ENCODE measurements around the gene PSME2. TPM values are rescaled to one million over a fixed set of nuclear protein-coding genes. Genes with fewer than 3 reads are reported as not detected.
A peak's percentile ranks its signal among the peaks of the same experiment; 100 is the strongest.

Gene PSME2
- total RNA-seq, 1 donor from 2014 or later: 173 TPM

GRCh38 chr14:24141097-24141880 lies 5.1 kb downstream of the PSME2 start, which contains the start of gene EMC9:
TSS of gene EMC9 (minus strand) at chr14:24141591. CDS start at chr14:24141304, 287 bp downstream.
- Histone ChIP-seq H4K20me1 (ENCODE audit: insufficient read depth, low read length) (peaks cover 16% of the 10 kb centered on the region), H3K27me3 (ENCODE audit: insufficient read depth, low read length) (no peaks in the 10 kb centered on the region), H3K36me3 (ENCODE audit: insufficient read depth, low read length) (peaks cover 14% of the 10 kb centered on the region), H3K9ac (ENCODE audit: low read length) (peak within 1 kb of the TSS; percentile 90), H3K79me2 (ENCODE audit: insufficient read depth, low read length) (peaks cover 54% of the 10 kb centered on the region), H3K4me3 (ENCODE audit: insufficient read depth, low read depth, low read length) (peak within 1 kb of the TSS; percentile 85), H3K27ac (ENCODE audit: low read depth, low read length) (peak within 1 kb of the TSS; percentile 81), H3K4me2 (ENCODE audit: low read length) (peak within 1 kb of the TSS; percentile 97), H2AFZ (ENCODE audit: low read depth, low read length) (peak within 1 kb of the TSS; percentile 88), H3K4me1 (ENCODE audit: insufficient read depth, low read length) (peaks cover 29% of the 10 kb centered on the region), H3K9me3 (ENCODE audit: insufficient read depth, low read depth, low read length) (no peaks in the 10 kb centered on the region)
- Mint-ChIP-seq H3K36me3 (ENCODE audit: low read depth, unreplicated experiment) (peaks cover 21% of the 10 kb centered on the region), H3K27me3 (ENCODE audit: low read depth, unreplicated experiment) (no peaks in the 10 kb centered on the region), H3K4me3 (ENCODE audit: unreplicated experiment) (peak within 1 kb of the TSS; percentile 96), H3K4me1 (ENCODE audit: low read depth, unreplicated experiment) (peaks cover 40% of the 10 kb centered on the region), H3K9me3 (ENCODE audit: unreplicated experiment) (no peaks in the 10 kb centered on the region), H3K27ac (ENCODE audit: unreplicated experiment) (peak within 1 kb of the TSS; percentile 74)
- TF ChIP-seq, protein P1, sequence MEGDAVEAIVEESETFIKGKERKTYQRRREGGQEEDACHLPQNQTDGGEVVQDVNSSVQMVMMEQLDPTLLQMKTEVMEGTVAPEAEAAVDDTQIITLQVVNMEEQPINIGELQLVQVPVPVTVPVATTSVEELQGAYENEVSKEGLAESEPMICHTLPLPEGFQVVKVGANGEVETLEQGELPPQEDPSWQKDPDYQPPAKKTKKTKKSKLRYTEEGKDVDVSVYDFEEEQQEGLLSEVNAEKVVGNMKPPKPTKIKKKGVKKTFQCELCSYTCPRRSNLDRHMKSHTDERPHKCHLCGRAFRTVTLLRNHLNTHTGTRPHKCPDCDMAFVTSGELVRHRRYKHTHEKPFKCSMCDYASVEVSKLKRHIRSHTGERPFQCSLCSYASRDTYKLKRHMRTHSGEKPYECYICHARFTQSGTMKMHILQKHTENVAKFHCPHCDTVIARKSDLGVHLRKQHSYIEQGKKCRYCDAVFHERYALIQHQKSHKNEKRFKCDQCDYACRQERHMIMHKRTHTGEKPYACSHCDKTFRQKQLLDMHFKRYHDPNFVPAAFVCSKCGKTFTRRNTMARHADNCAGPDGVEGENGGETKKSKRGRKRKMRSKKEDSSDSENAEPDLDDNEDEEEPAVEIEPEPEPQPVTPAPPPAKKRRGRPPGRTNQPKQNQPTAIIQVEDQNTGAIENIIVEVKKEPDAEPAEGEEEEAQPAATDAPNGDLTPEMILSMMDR (IDR thresholded peaks at IDR 0.05; ENCODE audit: insufficient read depth, low read depth, low read length): peak; percentile 3
- TF ChIP-seq EZH2 (IDR thresholded peaks at IDR 0.05; ENCODE audit: insufficient read depth, low read length): no peak
- DNase-seq (ENCODE audit: low read depth) (peak; percentile 99), FAIRE-seq (no peak)

GRCh38 chr14:24139272-24139934 lies 7.0 kb downstream of the PSME2 start:
- peak overlapping the region; percentile 96 for H3K4me3 Mint-ChIP-seq (ENCODE audit: unreplicated experiment)
- H3K27ac ChIP-seq (ENCODE audit: low read depth, low read length): no peak overlapping the region
- peaks cover 32% of the 10 kb centered on the region for H3K4me1 Mint-ChIP-seq (ENCODE audit: low read depth, unreplicated experiment)
- H3K79me2 ChIP-seq (ENCODE audit: insufficient read depth, low read length): peaks cover 40% of the 10 kb centered on the region
- peaks cover 11% of the 10 kb centered on the region for H3K36me3 ChIP-seq (ENCODE audit: insufficient read depth, low read length)
- TF ChIP-seq EZH2 (IDR thresholded peaks at IDR 0.05; ENCODE audit: insufficient read depth, low read length): no peak
- TF ChIP-seq, protein P1 (IDR thresholded peaks at IDR 0.05; ENCODE audit: insufficient read depth, low read depth, low read length): no peak
- peaks cover 23% of the 10 kb centered on the region for H3K4me1 ChIP-seq (ENCODE audit: insufficient read depth, low read length)
- no peak overlapping the region for H3K9ac ChIP-seq (ENCODE audit: low read length)
- peaks cover 16% of the 10 kb centered on the region for H4K20me1 ChIP-seq (ENCODE audit: insufficient read depth, low read length)
- peak overlapping the region; percentile 97 for H3K4me2 ChIP-seq (ENCODE audit: low read length)
- FAIRE-seq (no peak), DNase-seq (ENCODE audit: low read depth) (no peak)
- no peak overlapping the region for H2AFZ ChIP-seq (ENCODE audit: low read depth, low read length)
- peaks cover 21% of the 10 kb centered on the region for H3K36me3 Mint-ChIP-seq (ENCODE audit: low read depth, unreplicated experiment)
- H3K27ac Mint-ChIP-seq (ENCODE audit: unreplicated experiment): no peak overlapping the region
- no peaks in the 10 kb centered on the region for H3K9me3 Mint-ChIP-seq (ENCODE audit: unreplicated experiment)
- H3K27me3 ChIP-seq (ENCODE audit: insufficient read depth, low read length): no peaks in the 10 kb centered on the region
- no peaks in the 10 kb centered on the region for H3K27me3 Mint-ChIP-seq (ENCODE audit: low read depth, unreplicated experiment)
- H3K9me3 ChIP-seq (ENCODE audit: insufficient read depth, low read depth, low read length): no peaks in the 10 kb centered on the region
- no peak overlapping the region for H3K4me3 ChIP-seq (ENCODE audit: insufficient read depth, low read depth, low read length)

Measured in astrocyte (in vitro differentiated cells and primary cell).